Keratinocyte (primary cell): ENCODE data around the gene CRTC2.

Experiments used
- CTCF ChIP-seq, 3 experiments: IDR thresholded peaks in 1 of 3; conservative IDR thresholded peaks in 1 of 3; optimal IDR thresholded peaks in 1 of 3; 2 replicates in 2 of 3; 3 replicates in 1 of 3; pipeline versions ENCODE3 to v1.5.1; 2011; ENCODE audit warnings: low read length in 3 of 3, mild to moderate bottlenecking in 3 of 3, moderate library complexity in 2 of 3, control low read depth in 1 of 3, inconsistent platforms in 1 of 3; ENCODE audit not compliant: insufficient read depth in 2 of 3; ENCODE audit errors: extremely low read depth in 1 of 3
- EZH2 ChIP-seq: IDR thresholded peaks from one replicate; pipeline ENCODE4 v1.6.1; 2012; ENCODE audit warnings: inconsistent platforms, mild to moderate bottlenecking, low read length, moderate library complexity

DNA sequence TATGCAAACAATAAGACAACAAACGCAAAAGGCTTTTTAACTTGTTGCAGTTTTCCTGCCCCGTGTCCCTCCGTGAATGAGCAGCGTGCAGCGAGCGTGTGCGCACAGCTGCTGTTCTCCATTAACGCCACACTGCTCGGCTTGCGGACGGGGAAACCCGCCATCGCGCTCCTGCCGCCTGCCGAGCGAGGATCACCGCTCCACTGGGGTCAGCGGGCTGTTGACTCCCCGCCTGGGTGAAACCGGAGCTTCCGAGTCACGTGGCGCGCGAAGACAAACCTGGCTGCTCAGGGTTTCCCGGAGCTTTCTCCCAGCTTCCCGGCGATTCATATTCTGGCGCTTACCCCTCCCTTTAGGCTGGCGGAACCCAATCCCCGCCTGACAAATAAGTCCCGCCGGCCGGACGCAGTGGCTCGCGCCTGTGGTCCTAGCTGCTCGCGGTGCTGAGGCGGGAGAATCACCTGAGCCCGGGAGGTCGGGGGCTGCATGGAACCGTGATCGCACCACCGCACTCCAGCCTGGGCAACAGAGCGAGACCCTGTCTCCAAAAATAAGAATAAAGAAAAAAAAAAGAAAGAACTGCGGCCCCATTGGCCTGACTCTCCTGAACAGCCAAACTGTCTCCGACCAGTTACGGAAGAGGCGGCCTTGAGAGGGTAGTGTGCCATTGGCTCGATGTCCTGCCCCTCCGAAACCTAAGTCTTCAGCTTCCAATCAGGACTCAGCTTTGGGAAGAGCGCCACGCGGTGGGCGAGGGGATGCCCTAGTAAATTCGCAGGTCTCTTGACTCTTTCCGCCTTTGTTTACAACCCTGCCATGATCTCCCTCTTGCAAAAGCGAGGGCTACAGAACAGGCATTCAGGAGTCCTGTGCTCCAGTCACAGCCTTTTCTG is 8.9 kb upstream of the CRTC2 start, which contains the start of gene CREB3L4:
- TF ChIP-seq CTCF (optimal IDR thresholded peaks at IDR 0.05 in 1 of 3, IDR thresholded peaks at IDR 0.05 in 1 of 3, conservative IDR thresholded peaks at IDR 0.05 in 1 of 3; ENCODE audit: extremely low read depth in 1 of 3, insufficient read depth in 2 of 3, low read length in 3 of 3), result peak; percentile 20 to 61 (median 39)
- no peak for TF ChIP-seq EZH2
